Trophoblast cell (in vitro differentiated cells and primary cell): ENCODE measurements around the gene ARHGEF3. TPM values are rescaled to one million over a fixed set of nuclear protein-coding genes. Genes with fewer than 3 reads are reported as not detected.

ENCODE experiments used
- DNase-seq, 2 donors: peaks; one replicate each; pipeline ENCODE4 v3.0.0-alpha.2; 2016
- H2AFZ ChIP-seq: 2 replicates; pipeline ENCODE4 v1.6.1; 2013; ENCODE audit warnings: low read length, moderate library complexity, mild to moderate bottlenecking; ENCODE audit not compliant: insufficient read depth, poor library complexity
- H2AK5ac ChIP-seq: 2 replicates; pipeline ENCODE4 v1.6.1; 2013; ENCODE audit warnings: mild to moderate bottlenecking, low read length
- H2BK120ac ChIP-seq: 2 replicates; pipeline ENCODE4 v1.6.1; 2013; ENCODE audit warnings: low read length, mild to moderate bottlenecking, moderate library complexity; ENCODE audit not compliant: insufficient read depth, poor library complexity
- H2BK12ac ChIP-seq: 2 replicates; pipeline ENCODE4 v1.6.1; 2013; ENCODE audit warnings: mild to moderate bottlenecking, low read length, moderate library complexity
- H2BK5ac ChIP-seq: 2 replicates; pipeline ENCODE4 v1.6.1; 2013; ENCODE audit warnings: low read length, low read depth, moderate library complexity, mild to moderate bottlenecking; ENCODE audit not compliant: poor library complexity
- H3K14ac ChIP-seq: 2 replicates; pipeline ENCODE4 v1.6.1; 2013; ENCODE audit warnings: mild to moderate bottlenecking, low read length
- H3K18ac ChIP-seq: 2 replicates; pipeline ENCODE4 v1.6.1; 2013; ENCODE audit warnings: mild to moderate bottlenecking, low read length
- H3K23ac ChIP-seq: 2 replicates; pipeline ENCODE4 v1.6.1; 2013; ENCODE audit warnings: low read length
- H3K27ac ChIP-seq: 2 replicates; pipeline ENCODE4 v1.5.1; 2013; ENCODE audit warnings: low read depth, mild to moderate bottlenecking, inconsistent platforms, low read length, moderate library complexity
- H3K27me3 ChIP-seq: 2 replicates; pipeline ENCODE4 v1.6.1; 2013; ENCODE audit warnings: inconsistent platforms, mild to moderate bottlenecking, low read length, moderate library complexity; ENCODE audit not compliant: insufficient read depth
- H3K36me3 ChIP-seq, 2 experiments: 1 replicate in 1 of 2; 2 replicates in 1 of 2; pipeline ENCODE4 v1.6.1; 2013; ENCODE audit warnings: low read length in 2 of 2, mild to moderate bottlenecking in 2 of 2, moderate library complexity in 1 of 2; ENCODE audit not compliant: insufficient read depth in 2 of 2, control insufficient read depth in 1 of 2
- H3K4ac ChIP-seq: 2 replicates; pipeline ENCODE4 v1.6.1; 2013; ENCODE audit warnings: low read depth, mild to moderate bottlenecking, low read length, moderate library complexity
- H3K4me1 ChIP-seq, 2 experiments: 1 replicate in 1 of 2; 2 replicates in 1 of 2; pipeline ENCODE4 v1.6.1; 2013; ENCODE audit warnings: low read length in 2 of 2, mild to moderate bottlenecking in 2 of 2, moderate library complexity in 1 of 2; ENCODE audit not compliant: insufficient read depth in 2 of 2, control insufficient read depth in 1 of 2
- H3K4me2 ChIP-seq: 2 replicates; pipeline ENCODE4 v1.6.1; 2013; ENCODE audit warnings: inconsistent platforms, mild to moderate bottlenecking, low read length, moderate library complexity
- H3K4me3 ChIP-seq: 2 replicates; pipeline ENCODE4 v1.5.1; 2013; ENCODE audit warnings: mild to moderate bottlenecking, low read depth, low read length, inconsistent platforms
- H3K79me1 ChIP-seq: one replicate; pipeline ENCODE4 v1.6.1; 2013; ENCODE audit warnings: low read length
- H3K79me2 ChIP-seq: 2 replicates; pipeline ENCODE4 v1.6.1; 2013; ENCODE audit warnings: low read length, mild to moderate bottlenecking; ENCODE audit not compliant: control insufficient read depth, insufficient read depth, poor library complexity
- H3K9ac ChIP-seq: 2 replicates; pipeline ENCODE4 v1.6.1; 2013; ENCODE audit warnings: mild to moderate bottlenecking, low read length
- H3K9me3 ChIP-seq: 2 replicates; pipeline ENCODE4 v1.6.1; 2013; ENCODE audit warnings: low read depth, mild to moderate bottlenecking, control low read depth, inconsistent platforms, low read length; ENCODE audit not compliant: insufficient read depth
- H4K12ac ChIP-seq: 2 replicates; pipeline ENCODE4 v1.6.1; 2013; ENCODE audit warnings: low read depth, mild to moderate bottlenecking, low read length, moderate library complexity
- H4K8ac ChIP-seq: 2 replicates; pipeline ENCODE4 v1.6.1; 2013; ENCODE audit warnings: low read depth, mild to moderate bottlenecking, low read length, moderate library complexity
- H4K91ac ChIP-seq: one replicate; pipeline ENCODE4 v1.6.1; 2013; ENCODE audit warnings: low read depth, mild to moderate bottlenecking, low read length, moderate library complexity
- WGBS: extraction: QIAGEN DNeasy Blood & Tissue Kit; methylation state at CpG from one replicate; pipeline ENCODE4 v1.1.7; 2013; ENCODE audit warnings: missing lambda C conversion rate; ENCODE audit not compliant: insufficient read length, insufficient coverage; ENCODE audit errors: extremely low coverage; 5-methylcytosine and 5-hydroxymethylcytosine counted together
- polyA plus RNA-seq: library from polyadenylated mRNA; stranded (reverse); fragments of 200-250 nt; gene quantifications from 2 replicates; pipeline ENCODE4 v1.2.3, GENCODE V29; 2013

ARHGEF3 gene, protein sequence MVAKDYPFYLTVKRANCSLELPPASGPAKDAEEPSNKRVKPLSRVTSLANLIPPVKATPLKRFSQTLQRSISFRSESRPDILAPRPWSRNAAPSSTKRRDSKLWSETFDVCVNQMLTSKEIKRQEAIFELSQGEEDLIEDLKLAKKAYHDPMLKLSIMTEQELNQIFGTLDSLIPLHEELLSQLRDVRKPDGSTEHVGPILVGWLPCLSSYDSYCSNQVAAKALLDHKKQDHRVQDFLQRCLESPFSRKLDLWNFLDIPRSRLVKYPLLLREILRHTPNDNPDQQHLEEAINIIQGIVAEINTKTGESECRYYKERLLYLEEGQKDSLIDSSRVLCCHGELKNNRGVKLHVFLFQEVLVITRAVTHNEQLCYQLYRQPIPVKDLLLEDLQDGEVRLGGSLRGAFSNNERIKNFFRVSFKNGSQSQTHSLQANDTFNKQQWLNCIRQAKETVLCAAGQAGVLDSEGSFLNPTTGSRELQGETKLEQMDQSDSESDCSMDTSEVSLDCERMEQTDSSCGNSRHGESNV
- polyA plus RNA-seq: 21.0 and 22.3 TPM in 2 replicates

- Histone ChIP-seq H3K36me3 (no peaks in the 10 kb centered on the region), H3K23ac (no peak within 1 kb of the TSS), H3K4me2 (peak within 1 kb of the TSS; percentile 73), H2AFZ (peak within 1 kb of the TSS; percentile 60), H2BK120ac (peak within 1 kb of the TSS; percentile 55), H3K18ac (peak within 1 kb of the TSS; percentile 34), H3K27me3 (no peaks in the 10 kb centered on the region), H3K14ac (peak within 1 kb of the TSS; percentile 24), H3K9ac (peak within 1 kb of the TSS; percentile 46), H4K12ac (peak within 1 kb of the TSS; percentile 31), H3K79me1 (no peaks in the 10 kb centered on the region), H2AK5ac (no peak within 1 kb of the TSS), H3K4ac (no peak within 1 kb of the TSS), H2BK5ac (no peak within 1 kb of the TSS), H2BK12ac (no peak within 1 kb of the TSS), H4K91ac (no peak within 1 kb of the TSS), H4K8ac (peak within 1 kb of the TSS; percentile 32), H3K4me1 (peaks cover 4 to 6% of the 10 kb centered on the region in 2 experiments), H3K79me2 (peaks cover 3% of the 10 kb centered on the region), H3K27ac (no peak within 1 kb of the TSS), H3K4me3 (peak within 1 kb of the TSS; percentile 82), H3K9me3 (no peaks in the 10 kb centered on the region)
- WGBS: no CpG with 5 or more reads among the region's 60 CpGs
- DNase-seq: peak; percentile 86 to 88
Observed at GRCh38 chr3:56801662-56802377, at the start of gene ARHGEF3. Gene ARHGEF3, minus strand, starts transcription at chr3:56801949. Its CDS starts 151 bp downstream, at chr3:56801798.

DNA sequence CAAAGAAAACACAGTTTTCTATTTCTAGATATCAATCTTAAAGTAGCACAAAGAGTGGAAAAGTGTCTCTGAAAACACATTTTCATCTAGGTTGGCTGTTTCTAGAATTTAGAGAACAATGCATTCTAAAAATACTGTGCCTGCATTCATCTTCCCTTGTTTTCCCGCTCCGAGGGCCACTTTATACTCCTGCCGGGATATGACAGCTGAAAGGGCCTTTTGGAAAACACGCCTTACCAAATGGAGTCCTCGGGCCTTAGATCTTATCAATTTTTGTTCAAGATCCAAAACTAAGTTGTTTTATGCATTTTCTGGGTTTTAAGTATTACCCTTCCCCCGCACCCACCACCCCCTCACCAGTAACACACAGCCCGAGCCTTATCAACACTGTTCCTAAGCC lies 47.9 kb upstream of the ARHGEF3 start:
- no peak overlapping the region for H2AFZ ChIP-seq
- WGBS: no CpG with 5 or more reads among the region's 7 CpGs

GRCh38 chr3:56845505-56845904 lies 43.8 kb upstream of the ARHGEF3 start:
- Histone ChIP-seq H2BK12ac (no peak overlapping the region), H3K27ac (no peak overlapping the region), H3K79me2 (no peaks in the 10 kb centered on the region), H4K12ac (no peak overlapping the region), H3K9me3 (no peaks in the 10 kb centered on the region), H3K4ac (no peak overlapping the region), H3K79me1 (peaks cover 3% of the 10 kb centered on the region), H3K9ac (no peak overlapping the region), H3K4me1 (no peaks in the 10 kb centered on the region), H3K4me2 (no peak overlapping the region), H4K8ac (no peak overlapping the region), H3K23ac (no peak overlapping the region), H2AFZ (no peak overlapping the region), H3K18ac (no peak overlapping the region), H3K14ac (no peak overlapping the region), H3K4me3 (no peak overlapping the region), H2BK120ac (no peak overlapping the region), H3K27me3 (no peaks in the 10 kb centered on the region), H4K91ac (no peak overlapping the region), H2BK5ac (no peak overlapping the region), H3K36me3 (no peaks in the 10 kb centered on the region), H2AK5ac (no peak overlapping the region)
- no CpG with 5 or more reads among the region's 2 CpGs for WGBS
- DNase-seq: no peak

More for the DNA sequence above, 47.9 kb upstream of the ARHGEF3 start:
- no peaks in the 10 kb centered on the region for H3K9me3 ChIP-seq
- H3K27me3 ChIP-seq: no peaks in the 10 kb centered on the region
- H3K4ac ChIP-seq: no peak overlapping the region
- H2BK120ac ChIP-seq: no peak overlapping the region
- H2BK5ac ChIP-seq: no peak overlapping the region
- H3K27ac ChIP-seq: no peak overlapping the region
- no peak overlapping the region for H3K9ac ChIP-seq
- no peak overlapping the region for H3K14ac ChIP-seq
- no peak overlapping the region for H3K18ac ChIP-seq
- no peaks in the 10 kb centered on the region for H3K36me3 ChIP-seq
- H3K4me3 ChIP-seq: no peak overlapping the region
- H2AK5ac ChIP-seq: no peak overlapping the region
- H3K79me1 ChIP-seq: peaks cover 3% of the 10 kb centered on the region
- H3K4me1 ChIP-seq: peaks cover 2 to 9% of the 10 kb centered on the region in 2 experiments
- H3K79me2 ChIP-seq: no peaks in the 10 kb centered on the region
- H3K4me2 ChIP-seq: no peak overlapping the region
- no peak overlapping the region for H4K91ac ChIP-seq
- no peak overlapping the region for H3K23ac ChIP-seq
- DNase-seq: peak in 1 of 2 donors; percentile 36
- no peak overlapping the region for H4K12ac ChIP-seq
- no peak overlapping the region for H2BK12ac ChIP-seq
- no peak overlapping the region for H4K8ac ChIP-seq

- DNase-seq: no peak
- Histone ChIP-seq H2AFZ (no peak overlapping the region), H2BK5ac (no peak overlapping the region), H3K79me2 (no peaks in the 10 kb centered on the region), H4K91ac (no peak overlapping the region), H4K8ac (no peak overlapping the region), H3K36me3 (no peaks in the 10 kb centered on the region), H3K4ac (no peak overlapping the region), H3K79me1 (peaks cover 8% of the 10 kb centered on the region), H3K9ac (no peak overlapping the region), H3K14ac (no peak overlapping the region), H3K9me3 (no peaks in the 10 kb centered on the region), H3K18ac (no peak overlapping the region), H3K23ac (no peak overlapping the region), H2BK120ac (no peak overlapping the region), H3K27me3 (no peaks in the 10 kb centered on the region), H3K4me2 (no peak overlapping the region), H2AK5ac (no peak overlapping the region), H2BK12ac (no peak overlapping the region), H3K4me3 (no peak overlapping the region), H3K27ac (no peak overlapping the region), H4K12ac (no peak overlapping the region), H3K4me1 (peaks cover 0 to 9% of the 10 kb centered on the region in 2 experiments)
Observed at GRCh38 chr3:56844536-56844935, 42.8 kb upstream of the ARHGEF3 start.
